Amygdala (tissue), 56 donors: Measurements from ENCODE around the gene BBS12.

Experiments used
- DNase-seq, 56 donors: peaks; one replicate each; lab custom pipeline; 2025; lab: John Stamatoyannopoulos, UW

BBS12 gene

DNA sequence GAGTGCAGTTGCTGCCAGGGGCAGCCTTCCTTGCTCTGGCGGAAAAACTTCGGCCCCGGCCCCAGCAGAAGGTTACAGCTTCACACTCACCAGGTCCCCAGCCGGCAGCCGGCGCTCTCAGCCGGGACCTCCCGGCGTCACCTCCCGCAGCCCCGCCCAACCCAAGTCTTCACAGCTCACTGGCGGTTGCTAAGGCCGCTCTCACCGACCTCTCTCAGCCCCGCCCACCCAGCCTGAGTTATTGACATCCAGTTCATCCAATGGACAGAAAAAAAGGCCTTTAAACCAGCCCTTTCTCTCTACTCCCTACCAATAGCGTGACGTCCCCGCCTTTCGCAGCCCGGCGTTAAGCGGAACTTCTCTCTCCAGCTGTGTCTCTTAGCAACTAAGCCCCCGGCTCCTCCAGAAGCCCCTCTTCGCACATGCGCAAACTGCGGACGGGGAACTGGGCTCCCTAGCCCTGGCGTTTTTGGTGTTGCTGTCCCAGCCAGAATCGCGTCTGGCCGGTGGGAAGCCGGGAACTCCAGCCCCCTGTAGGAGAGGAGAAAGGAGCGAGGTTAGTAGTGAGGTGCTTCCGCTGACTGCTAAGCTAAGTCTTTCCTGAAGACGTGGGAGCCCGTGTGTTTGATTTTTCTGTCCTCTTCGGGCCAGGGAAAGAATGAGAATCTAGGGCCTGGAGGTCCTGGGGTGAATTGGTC lies at the start of gene BBS12:
Gene BBS12, plus strand, starts transcription at position 376 of the 698 bp plus-strand sequence. CDS start 9,189 bp downstream, outside the sequence.
- peak; percentile 47 to 99 (median 98) for DNase-seq

DNA sequence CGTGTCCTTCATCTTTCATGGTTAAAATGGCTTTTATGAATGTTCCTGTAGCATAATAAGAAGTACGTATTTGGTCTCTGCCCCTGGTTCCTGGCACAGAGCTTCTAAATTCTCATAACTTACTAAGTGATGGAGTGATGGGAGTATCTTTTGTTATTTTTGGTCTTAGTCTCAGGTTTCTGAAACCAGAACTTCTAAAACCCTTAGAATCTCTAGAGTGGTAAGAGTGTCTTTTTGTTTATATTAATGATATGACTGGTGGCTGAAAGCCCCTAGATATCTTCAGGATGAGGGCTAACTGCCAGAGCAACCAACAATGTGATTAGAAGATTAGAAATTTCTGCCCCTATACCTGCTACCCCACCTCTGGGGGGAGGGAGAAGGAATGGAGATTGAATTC lies 45.8 kb upstream of the BBS12 start:
- no peak for DNase-seq

DNA sequence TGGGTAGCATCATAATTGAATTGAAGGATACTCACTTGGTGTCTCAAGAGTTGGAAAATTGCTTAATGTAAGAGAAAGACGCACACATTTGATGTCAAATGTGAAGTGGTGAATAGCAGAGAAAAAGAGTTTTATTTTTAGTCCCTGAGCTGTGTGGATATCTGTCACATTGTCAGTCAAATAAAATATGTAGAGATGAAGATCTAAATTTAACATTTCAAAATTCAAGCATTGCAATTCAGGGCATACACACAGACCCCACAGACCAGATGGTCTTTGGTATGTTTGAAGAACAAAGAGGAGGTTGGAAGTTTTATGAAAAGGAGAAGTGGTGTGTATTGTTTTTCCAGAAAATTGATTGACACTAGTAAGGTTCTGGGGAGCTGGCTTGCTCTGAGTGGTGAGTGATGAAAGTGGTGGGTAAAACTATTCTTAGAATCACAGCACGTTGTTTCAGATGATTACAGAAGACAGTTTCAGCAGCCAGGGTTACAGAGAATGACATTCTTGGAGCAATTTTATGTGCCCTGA lies 44.9 kb upstream of the BBS12 start:
- no peak for DNase-seq

DNA sequence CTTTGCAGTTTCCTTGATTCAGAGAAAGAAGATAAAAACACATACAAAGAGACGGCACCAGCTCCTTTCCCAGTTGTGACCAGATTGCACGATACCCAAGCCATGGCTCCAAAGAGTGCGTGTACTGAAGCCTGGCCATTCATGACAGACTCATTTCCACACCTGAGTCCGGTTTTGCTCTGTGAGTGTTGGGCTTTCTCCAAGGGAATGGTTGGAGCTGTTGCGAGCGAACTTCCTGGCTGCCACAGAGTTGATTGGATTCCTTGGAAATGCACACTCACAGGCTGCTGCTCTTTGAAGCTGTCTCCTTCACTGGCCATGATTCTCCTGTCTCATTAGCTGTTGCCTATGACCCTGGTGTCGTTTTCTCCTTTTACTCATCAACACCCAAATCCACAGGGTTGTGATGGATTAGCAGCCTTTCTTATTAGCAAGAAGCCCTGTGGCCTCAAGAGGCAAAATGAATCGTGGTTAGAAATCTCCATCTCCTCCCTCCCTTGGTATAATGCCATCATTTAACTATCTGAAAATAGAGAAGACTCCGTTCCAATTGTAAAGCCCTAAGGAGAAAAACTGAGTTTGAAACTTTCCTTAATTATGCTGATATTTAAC lies 43.9 kb upstream of the BBS12 start:
- no peak for DNase-seq

DNA sequence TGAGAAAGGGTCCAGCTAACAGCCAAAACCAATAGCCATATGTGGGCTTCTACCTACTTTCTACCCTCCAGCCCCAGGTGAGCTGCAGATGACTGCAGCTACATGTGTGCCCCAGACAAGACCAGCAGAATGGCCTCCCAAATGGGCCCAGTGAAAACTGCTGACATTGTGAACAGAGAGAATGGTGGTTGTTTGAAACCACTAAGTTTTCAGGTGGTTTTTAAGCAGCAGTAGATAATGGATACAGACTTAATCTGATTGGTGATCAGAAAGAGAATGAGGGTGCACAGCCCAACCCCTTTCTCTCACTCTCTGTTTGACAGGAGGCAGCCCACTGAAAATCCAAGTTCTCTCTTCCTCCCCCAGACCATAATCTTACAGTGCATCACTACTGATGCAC lies 42.5 kb upstream of the BBS12 start:
- DNase-seq = no peak

DNA sequence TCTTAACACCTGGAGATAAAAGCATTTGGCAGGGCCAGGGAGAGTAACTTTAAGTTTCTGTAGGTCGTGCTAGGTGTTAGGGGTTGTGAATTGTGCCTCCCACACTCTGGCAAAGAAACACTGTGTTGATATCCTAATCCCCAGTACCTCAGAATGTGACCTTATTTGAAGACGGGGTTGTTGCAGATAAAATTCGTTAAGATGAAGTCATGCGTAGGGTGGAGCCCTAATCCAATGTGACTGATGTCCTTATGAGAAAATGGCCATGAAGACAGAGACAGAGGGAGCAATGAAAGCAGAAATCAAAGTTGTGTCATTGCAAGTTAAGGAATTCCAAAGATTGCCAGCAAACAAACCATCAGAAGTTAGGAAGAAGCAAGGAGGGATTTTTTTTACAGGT lies 40.5 kb upstream of the BBS12 start:
- DNase-seq = no peak

DNA sequence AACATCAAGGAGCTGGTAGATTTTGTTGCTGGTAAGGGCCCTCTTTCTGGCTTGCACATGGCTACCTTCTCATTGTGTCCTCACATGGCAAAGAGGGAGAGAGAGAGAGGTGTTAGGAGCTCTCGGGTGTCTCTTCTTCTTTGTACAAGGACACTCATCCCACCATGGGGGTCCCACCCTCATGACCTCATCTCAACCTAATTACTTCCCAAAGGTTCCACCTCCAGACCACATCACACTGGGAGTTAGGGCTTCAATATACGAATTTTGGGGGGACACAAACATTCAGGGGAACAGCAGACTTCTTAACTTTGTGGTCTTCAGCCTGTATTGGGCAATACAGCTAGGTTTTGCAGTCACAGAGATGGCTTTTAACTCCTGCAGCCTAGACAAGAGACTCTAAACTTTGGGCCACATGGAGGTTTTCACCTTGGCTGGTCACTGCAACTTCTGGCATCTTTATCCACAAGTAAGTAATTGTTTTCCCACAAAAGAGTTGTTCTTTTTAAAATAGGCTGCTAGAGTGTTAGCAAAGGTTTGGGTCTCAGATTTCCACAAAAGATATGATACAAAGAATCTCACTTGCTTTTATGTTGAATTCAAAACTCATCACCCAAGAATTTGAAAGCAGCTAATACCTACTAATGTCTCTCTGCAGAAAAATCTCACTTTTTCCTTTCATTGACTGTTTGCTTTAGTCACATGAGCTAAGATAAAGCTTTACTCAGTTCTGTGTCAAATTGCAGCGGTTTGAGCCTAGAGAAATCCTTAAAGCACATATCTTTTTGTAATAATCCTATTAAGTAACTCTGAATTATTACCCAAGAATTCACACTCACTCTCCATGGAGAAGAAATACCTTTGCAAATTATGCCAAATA lies 39.6 kb upstream of the BBS12 start:
- DNase-seq = no peak

DNA sequence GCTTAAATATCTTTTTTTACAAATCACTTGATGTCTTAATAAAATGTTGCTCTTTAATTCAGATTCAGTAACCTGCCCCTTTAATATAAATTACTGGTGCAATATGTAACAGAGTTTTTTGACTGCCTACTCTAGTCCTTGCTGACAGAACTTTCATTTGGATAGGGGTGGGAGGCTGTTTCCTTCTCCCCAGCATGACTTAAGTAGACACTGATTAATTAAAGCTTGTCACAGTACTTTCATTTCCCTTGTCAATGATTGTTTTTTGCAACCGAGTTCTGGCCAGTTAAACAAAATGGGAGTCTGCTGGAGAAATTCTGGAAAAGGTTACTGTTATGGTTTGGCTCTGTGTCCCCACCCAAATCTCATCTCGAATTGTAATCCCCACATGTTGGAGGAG lies 37.3 kb upstream of the BBS12 start:
- no peak for DNase-seq

DNA sequence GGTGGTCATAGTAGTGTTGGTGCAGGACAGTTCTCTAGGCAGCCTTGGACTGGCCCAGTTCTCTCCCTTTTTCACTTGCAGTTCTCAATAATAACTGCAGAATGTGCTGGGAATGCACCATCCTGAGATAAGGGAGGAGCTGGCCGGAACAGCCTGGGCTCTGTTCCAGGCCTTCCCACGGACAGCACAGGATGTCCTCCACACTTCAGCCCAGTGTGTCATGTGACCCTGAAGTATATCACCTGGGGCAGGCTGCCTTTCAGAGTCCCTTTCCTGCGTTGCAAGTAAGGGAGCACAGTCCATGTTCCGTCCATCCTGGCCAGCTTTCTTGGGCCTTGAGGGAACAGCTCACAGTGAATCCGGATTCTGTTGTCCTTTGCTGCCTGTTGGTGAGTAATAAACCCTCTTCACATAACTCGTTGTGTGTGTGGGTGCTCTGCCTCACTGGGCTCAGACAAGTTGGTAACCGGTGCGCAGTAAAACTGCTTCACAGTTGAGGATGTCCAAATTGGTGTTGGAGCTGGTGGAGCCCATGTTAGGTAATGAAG lies 32.3 kb upstream of the BBS12 start:
- DNase-seq = peak in 2 of 56 donors; percentile 2 to 3

DNA sequence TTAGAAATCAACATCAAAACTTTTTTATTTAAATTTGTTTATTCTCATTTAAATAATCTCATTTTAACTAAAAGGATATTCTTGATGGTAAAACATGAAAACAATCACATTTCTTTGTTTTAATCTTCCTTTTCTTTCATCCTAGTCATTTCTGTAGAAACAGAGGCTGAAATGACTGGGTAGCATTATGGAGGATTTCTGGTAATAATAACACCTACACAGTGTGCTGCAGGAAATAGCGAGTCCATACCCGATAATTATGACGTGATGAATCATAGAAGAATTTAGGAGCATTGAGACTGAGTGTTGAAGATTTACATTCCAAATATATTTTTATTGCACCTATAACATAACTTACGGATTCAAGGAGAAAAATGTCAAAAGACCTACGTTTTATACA lies 31.4 kb upstream of the BBS12 start:
- DNase-seq = no peak

DNA sequence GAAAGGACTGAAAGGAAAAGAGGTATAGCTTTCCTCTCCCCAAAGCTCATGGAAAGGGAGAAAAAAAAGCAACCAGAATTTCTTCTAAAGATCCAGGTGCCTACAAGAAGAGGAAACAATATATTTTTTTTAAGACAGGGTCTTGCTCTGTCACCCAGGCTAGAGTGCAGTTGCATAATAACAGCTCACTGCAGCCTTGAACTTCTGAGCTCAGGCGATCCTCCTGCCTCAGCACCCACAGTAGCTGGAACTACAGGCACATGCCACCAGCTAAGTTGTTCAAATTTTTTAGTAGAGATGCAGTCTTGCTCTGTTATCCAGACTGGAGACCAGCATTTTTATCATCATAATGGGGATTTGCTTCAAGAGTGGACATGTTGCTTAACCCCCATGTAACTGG lies 30.5 kb upstream of the BBS12 start:
- DNase-seq = no peak

DNA sequence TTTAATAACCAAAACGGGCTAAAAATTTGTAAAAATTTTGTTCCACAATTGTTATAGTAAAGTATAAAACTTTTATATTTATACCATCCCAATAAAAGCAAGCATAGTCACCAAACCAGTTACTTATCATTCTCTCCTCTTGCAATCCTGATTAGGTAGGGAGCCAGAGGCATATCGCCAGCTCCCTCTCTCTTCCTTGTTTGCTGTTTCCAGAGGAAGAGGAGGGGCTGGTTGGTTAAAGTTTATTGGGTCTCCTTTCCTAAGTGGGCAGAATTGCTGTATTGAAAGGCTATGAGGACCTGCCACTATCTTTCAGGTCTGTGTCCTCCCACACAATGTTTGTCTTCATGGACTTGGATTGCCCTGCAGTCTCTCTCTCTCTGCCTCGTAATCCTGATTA lies 29.6 kb upstream of the BBS12 start:
- no peak for DNase-seq

DNA sequence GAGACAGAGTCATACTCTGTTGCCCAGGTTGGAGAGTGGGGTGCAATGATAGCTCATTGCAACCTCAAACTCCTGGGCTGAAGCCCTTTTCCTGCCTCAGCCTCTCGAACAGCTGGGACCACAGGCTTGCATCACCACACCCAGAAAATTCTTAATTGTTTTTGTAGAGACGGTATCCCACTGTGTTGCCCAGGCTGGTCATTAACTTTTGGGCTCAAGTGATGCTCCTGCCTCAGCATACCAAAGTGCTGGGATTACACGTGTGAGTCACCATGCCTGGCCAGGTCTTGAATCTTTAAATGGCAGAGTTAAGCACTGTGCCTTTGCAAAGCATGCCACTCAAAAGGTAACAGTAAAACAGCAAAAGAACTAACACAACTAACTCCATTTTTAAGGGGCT lies 28.6 kb upstream of the BBS12 start:
- DNase-seq = no peak

DNA sequence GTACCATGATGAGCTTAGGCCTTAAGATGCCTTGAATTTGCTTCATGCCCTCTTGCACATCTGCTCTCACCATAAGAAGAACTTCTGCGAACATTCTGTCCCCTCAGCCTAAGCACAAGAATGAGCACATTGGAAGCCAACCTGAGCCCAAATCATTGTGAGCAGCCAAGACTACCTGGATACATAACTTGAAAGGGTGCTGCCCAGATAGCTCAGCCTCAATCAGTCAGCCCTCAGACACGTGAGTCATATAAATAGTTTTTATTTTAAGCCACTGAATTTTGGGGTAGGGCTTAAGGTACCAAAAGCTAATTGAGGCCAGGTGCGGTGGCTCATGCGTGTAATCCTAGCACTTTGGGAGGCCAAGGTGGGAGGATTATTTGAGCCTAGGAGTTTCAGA lies 27.5 kb upstream of the BBS12 start:
- DNase-seq = no peak

DNA sequence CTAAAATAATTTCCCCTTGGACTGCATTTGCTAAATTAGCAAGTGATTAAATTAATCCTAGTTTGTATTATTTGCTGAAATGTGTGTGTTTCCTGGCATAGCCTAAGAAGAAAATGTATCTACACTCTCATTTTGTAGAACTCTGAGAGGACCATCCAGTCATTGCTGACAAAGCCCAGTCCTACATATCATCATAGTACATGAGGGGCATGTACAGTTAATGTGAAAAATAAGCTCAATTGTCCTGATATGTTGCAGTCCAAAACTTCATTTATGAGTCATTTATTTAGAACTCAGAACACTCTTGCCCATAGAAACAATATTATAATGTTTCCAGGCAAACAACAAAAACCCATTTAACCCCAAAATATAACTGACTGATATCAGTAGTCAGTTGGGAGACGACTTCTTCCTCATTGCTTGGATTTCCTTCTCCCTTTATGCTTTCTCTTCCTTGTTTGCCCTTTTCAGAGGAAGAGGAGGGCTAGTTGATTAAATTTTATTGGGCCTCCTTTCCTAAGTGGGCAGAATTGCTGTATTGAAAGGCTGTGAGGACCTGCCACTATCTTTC lies 26.9 kb upstream of the BBS12 start:
- no peak for DNase-seq

DNA sequence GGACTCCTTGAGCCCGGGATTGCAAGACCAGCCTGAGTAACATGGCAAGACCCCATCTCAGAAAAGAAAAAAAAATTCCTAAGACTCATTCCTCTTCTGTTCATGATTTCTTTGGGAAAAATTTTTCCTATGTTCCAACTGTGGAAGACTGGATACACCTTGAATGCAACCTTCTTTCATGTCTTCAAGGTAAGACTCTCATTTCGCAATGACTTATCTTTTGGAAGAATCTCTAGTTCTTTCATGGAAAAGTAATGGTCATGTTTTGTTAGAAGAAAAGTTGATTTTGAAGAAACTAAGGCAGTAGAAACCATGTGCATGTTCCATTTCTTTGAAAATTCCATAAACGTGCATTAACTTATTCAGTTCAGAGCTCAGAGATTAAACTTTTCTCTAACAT lies 26.0 kb upstream of the BBS12 start:
- DNase-seq = no peak

DNA sequence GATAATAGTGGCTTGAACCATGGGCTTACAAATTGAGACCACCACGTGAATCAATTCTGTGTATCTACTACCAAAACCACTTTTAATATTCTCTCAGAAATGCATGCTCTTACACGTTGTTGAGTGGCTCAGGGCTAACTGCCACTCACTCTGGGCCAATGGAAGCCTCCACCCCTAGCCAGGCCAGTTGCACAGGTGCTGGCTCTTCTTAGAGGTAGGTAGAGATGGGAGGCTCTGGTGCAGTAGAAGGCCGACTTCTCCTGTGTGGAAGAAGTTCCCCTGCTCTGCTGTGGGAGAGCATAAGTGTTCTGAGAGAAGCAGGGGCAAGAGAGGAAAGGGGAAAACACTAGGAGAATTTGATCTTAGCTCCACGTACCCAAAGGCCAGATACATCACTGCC lies 25.0 kb upstream of the BBS12 start:
- no peak for DNase-seq

DNA sequence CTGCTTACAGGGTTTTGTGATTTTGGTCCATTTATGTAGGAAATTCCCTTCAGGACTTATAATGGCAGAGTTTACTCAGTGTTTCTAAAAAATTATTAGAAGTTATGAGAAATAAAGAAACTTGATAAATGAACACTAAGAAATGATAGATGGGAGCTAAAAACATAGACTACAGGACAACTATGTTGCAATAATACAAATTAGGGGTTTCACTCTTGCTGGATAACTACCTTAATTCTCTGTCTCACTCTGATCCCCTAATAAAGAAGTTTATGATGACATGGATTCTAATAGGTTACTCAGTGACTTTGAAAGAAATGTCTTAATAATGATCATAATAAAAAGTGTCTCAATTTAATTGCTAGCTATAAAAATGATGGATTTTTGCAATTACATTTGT lies 23.3 kb upstream of the BBS12 start:
- DNase-seq = no peak

DNA sequence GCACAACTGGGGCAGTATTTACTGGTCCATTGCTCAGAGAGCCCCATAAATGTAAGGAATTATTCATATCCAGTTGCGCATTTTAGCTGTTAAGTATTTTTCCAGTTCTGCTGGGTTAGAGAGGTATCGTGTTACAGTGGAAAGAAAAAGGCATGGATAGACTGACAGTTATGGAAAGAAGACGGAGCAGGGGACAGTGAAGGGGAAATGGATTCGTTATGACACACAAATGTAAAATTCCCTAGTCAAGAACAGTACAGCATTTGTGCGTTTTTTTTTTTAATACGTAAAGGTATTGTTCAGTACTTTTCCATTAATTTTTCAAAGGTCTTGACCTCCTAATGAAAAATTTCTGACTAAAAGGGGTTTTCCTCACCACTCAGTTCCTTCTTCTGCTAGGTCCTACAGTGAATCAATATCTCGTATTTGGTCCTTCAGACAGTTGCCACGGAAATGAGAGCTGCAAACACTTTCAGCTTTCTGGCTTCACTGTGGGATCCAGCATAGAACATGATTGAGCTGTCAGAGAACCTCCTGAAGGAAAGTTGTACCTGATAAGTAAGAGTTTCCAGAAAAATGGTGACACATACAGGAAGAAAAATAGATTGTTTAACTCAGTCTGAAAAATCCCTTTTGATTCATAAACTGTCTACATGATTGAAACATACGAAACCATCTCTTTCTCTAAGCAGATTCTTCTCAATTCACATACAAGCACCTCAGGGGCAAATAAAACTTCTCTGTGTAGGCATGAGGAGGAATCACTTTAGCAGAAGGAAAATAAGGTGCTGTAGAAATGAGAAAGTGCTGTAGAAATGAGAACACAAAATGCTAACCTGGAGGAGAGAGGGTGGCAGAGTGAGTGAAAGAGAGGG lies 21.8 kb upstream of the BBS12 start:
- no peak for DNase-seq

DNA sequence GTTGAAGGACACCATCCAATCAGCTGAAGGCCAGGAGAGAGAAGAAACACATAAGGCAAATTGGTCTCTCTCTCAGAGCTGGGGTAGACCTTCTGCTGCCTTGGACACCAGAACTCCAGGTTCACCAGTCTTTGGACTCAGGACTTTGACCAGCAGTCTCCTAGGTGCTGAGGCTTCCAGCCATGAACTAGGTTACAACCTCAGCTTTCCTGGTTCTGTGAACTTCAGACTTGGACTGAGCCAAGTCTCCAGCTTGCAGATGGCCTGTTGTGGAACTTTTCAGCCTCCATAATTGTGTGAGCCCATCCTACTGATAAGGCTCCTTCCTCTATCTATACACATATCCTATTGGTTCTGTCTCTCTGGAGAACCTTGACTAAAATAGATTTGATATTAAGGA lies 20.6 kb upstream of the BBS12 start:
- no peak for DNase-seq
